Measurements from ENCODE around the gene ARHGAP6.

Gene ARHGAP6

GRCh38 chrX:11426712-11427452 is 238.8 kb downstream of the ARHGAP6 start:
- Histone ChIP-seq H3K9me3 (peaks cover 9% of the 10 kb centered on the region), H4K20me1 (no peaks in the 10 kb centered on the region), H3K36me3 (no peaks in the 10 kb centered on the region), H3K27ac (no peak overlapping the region), H3K4me1 (peaks cover 7% of the 10 kb centered on the region), H3K9ac (no peak overlapping the region), H3K4me3 (no peak overlapping the region), H3K27me3 (peaks cover 92% of the 10 kb centered on the region), H3K4me2 (no peak overlapping the region)
- TF ChIP-seq Cebpa-rat (IDR thresholded peaks at IDR 0.05) = no peak

GRCh38 chrX:11424903-11425674 is 240.6 kb downstream of the ARHGAP6 start:
- Histone ChIP-seq H3K27me3 (peaks cover 94% of the 10 kb centered on the region), H3K27ac (no peak overlapping the region), H4K20me1 (no peaks in the 10 kb centered on the region), H3K9me3 (peaks cover 9% of the 10 kb centered on the region), H3K9ac (no peak overlapping the region), H3K4me1 (peaks cover 7% of the 10 kb centered on the region), H3K36me3 (no peaks in the 10 kb centered on the region), H3K4me2 (no peak overlapping the region), H3K4me3 (no peak overlapping the region)
- no peak for TF ChIP-seq Cebpa-rat (IDR thresholded peaks at IDR 0.05)

- H3K4me3 ChIP-seq = no peak overlapping the region
- peaks cover 94% of the 10 kb centered on the region for H3K27me3 ChIP-seq
- no peak overlapping the region for H3K4me2 ChIP-seq
- H3K4me1 ChIP-seq = peaks cover 7% of the 10 kb centered on the region
- peaks cover 5% of the 10 kb centered on the region; the same call in 1 of the 2 replicates for H4K20me1 ChIP-seq
- no peak overlapping the region for H3K9ac ChIP-seq
- H3K27ac ChIP-seq = no peak overlapping the region
- no peak for TF ChIP-seq Cebpa-rat (IDR thresholded peaks at IDR 0.05)
- peaks cover 9% of the 10 kb centered on the region for H3K9me3 ChIP-seq
- H3K36me3 ChIP-seq = no peaks in the 10 kb centered on the region
Observed at GRCh38 chrX:11423949-11424348, 241.8 kb downstream of the ARHGAP6 start.

GRCh38 chrX:11423362-11423818 is 242.3 kb downstream of the ARHGAP6 start:
- Histone ChIP-seq H3K9me3 (peaks cover 9% of the 10 kb centered on the region), H3K9ac (no peak overlapping the region), H3K4me1 (peaks cover 7% of the 10 kb centered on the region), H3K4me2 (peak overlapping the region; percentile 29), H3K36me3 (no peaks in the 10 kb centered on the region), H3K27me3 (peaks cover 93% of the 10 kb centered on the region), H3K4me3 (no peak overlapping the region), H4K20me1 (peaks cover 10% of the 10 kb centered on the region; the same call in 1 of the 2 replicates), H3K27ac (no peak overlapping the region)
- no peak for TF ChIP-seq Cebpa-rat (IDR thresholded peaks at IDR 0.05)

- Histone ChIP-seq H3K4me3 (no peak overlapping the region), H3K9me3 (peaks cover 8% of the 10 kb centered on the region), H3K4me1 (peaks cover 7% of the 10 kb centered on the region), H3K36me3 (no peaks in the 10 kb centered on the region), H3K27ac (no peak overlapping the region), H3K27me3 (peaks cover 94% of the 10 kb centered on the region), H3K4me2 (no peak overlapping the region), H4K20me1 (peaks cover 10% of the 10 kb centered on the region; the same call in 1 of the 2 replicates), H3K9ac (no peak overlapping the region)
- TF ChIP-seq Cebpa-rat (IDR thresholded peaks at IDR 0.05) = no peak
Observed at GRCh38 chrX:11422525-11422857, 243.2 kb downstream of the ARHGAP6 start.

GRCh38 chrX:11421805-11422524 is 243.8 kb downstream of the ARHGAP6 start:
- Histone ChIP-seq H3K36me3 (no peaks in the 10 kb centered on the region), H3K4me2 (no peak overlapping the region), H3K9ac (no peak overlapping the region), H3K27me3 (peaks cover 96% of the 10 kb centered on the region), H4K20me1 (peaks cover 10% of the 10 kb centered on the region; the same call in 1 of the 2 replicates), H3K9me3 (peaks cover 3% of the 10 kb centered on the region), H3K4me3 (no peak overlapping the region), H3K27ac (no peak overlapping the region), H3K4me1 (peaks cover 10% of the 10 kb centered on the region)
- TF ChIP-seq Cebpa-rat (IDR thresholded peaks at IDR 0.05) = no peak

GRCh38 chrX:11420851-11421250 is 244.9 kb downstream of the ARHGAP6 start:
- Histone ChIP-seq H3K36me3 (no peaks in the 10 kb centered on the region), H3K9me3 (no peaks in the 10 kb centered on the region), H3K27me3 (peaks cover 91% of the 10 kb centered on the region), H4K20me1 (peaks cover 10% of the 10 kb centered on the region; the same call in 1 of the 2 replicates), H3K4me3 (no peak overlapping the region), H3K4me1 (peaks cover 19% of the 10 kb centered on the region), H3K9ac (no peak overlapping the region), H3K4me2 (no peak overlapping the region), H3K27ac (no peak overlapping the region)
- no peak for TF ChIP-seq Cebpa-rat (IDR thresholded peaks at IDR 0.05)

- H3K9me3 ChIP-seq = no peaks in the 10 kb centered on the region
- H4K20me1 ChIP-seq = peaks cover 10% of the 10 kb centered on the region; the same call in 1 of the 2 replicates
- no peak overlapping the region for H3K9ac ChIP-seq
- peaks cover 86% of the 10 kb centered on the region for H3K27me3 ChIP-seq
- no peaks in the 10 kb centered on the region for H3K36me3 ChIP-seq
- no peak overlapping the region for H3K27ac ChIP-seq
- TF ChIP-seq Cebpa-rat (IDR thresholded peaks at IDR 0.05) = no peak
- H3K4me1 ChIP-seq = peaks cover 24% of the 10 kb centered on the region
- H3K4me3 ChIP-seq = no peak overlapping the region
- H3K4me2 ChIP-seq = no peak overlapping the region
Observed at GRCh38 chrX:11419102-11419501, 246.6 kb downstream of the ARHGAP6 start.

- Histone ChIP-seq H3K4me3 (0 out of 2 replicates have a peak overlapping the region, but pooled peaks have one; percentile 18), H4K20me1 (peaks cover 10% of the 10 kb centered on the region; the same call in 1 of the 2 replicates), H3K4me2 (peak overlapping the region; percentile 64), H3K9ac (no peak overlapping the region), H3K27me3 (peaks cover 85% of the 10 kb centered on the region), H3K4me1 (peaks cover 17% of the 10 kb centered on the region), H3K9me3 (no peaks in the 10 kb centered on the region), H3K27ac (no peak overlapping the region), H3K36me3 (no peaks in the 10 kb centered on the region)
- TF ChIP-seq Cebpa-rat (IDR thresholded peaks at IDR 0.05) = no peak
Observed at GRCh38 chrX:11416600-11416999, 249.1 kb downstream of the ARHGAP6 start.

Data from BLaER1 (cell line).